ENCODE results near the gene EBP. TPM values are rescaled to one million over a fixed set of nuclear protein-coding genes. Genes with fewer than 3 reads are reported as not detected.
A peak's percentile ranks its signal among the peaks of the same experiment; 100 is the strongest.

The EBP gene
- total and polyA plus RNA-seq, 2 of the 8 experiments (the other 6 are each of a cell fraction or from before 2014, with no cell fraction given) = 143 to 286 TPM

DNA sequence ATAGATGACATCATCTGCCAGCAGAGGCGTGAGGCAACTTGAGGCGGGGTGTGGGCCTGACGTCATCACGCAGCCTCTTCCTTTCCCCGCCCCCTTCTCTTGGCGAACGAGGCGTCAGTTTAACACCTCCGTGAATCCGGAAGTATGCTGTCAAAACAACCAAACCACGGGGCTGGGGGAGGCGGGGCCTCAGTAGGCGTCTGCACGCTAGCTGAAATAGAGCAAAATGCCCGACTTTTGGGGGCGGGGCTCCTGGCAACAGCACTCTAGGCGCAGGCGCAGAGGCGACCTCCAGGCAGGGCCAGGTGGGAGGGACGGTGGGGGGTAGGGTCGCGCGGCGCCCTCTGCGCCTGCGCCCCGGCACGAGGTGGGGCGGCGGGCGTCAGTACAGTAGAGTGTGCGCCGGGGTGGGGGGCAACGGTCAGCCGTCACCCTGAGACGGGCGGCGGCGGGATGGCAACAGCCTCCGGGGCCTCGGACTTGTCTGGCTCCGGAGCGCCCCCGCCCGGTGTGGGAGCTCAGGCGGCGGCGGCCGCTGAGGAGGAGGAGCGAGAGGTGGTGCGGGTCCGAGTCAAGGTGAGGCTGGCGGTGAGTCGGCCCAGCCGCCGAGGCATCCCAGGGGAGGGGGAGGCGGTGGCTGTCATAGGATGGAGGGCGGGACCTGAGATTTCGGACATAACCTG is 17.9 kb downstream of the EBP start, which contains the start of gene TBC1D25:
Gene TBC1D25 (plus strand): TSS at position 370 of the 683 bp plus-strand sequence. CDS start 84 bp downstream, at position 454.
- WGBS, 2 experiments (ENCODE audit: extremely low coverage in 1 of 2, insufficient coverage in 1 of 2, insufficient read length in 1 of 2, insufficient replicate concordance in 2 of 2, low coverage in 1 of 2, low lambda C conversion rate in 2 of 2, missing lambda C conversion rate in 1 of 2) = 0% methylated on average over 4 of the region's 59 CpGs; no CpG with 5 or more reads in 1 of the 2 experiments
- no peak for TF ChIP-seq KDM1A (IDR thresholded peaks at IDR 0.05; ENCODE audit: borderline replicate concordance, low read length)
- peak; percentile 58; the same call in 1 of the 2 replicates for TF ChIP-seq JUN (IDR thresholded peaks at IDR 0.05; ENCODE audit: low read depth, low read length)
- no peak for TF ChIP-seq RBBP5 (IDR thresholded peaks at IDR 0.05; ENCODE audit: borderline replicate concordance, low read depth, low read length)
- TF ChIP-seq, protein P1, sequence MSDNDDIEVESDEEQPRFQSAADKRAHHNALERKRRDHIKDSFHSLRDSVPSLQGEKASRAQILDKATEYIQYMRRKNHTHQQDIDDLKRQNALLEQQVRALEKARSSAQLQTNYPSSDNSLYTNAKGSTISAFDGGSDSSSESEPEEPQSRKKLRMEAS (IDR thresholded peaks at IDR 0.05) = peak; percentile 60
- TF ChIP-seq, protein P2, sequence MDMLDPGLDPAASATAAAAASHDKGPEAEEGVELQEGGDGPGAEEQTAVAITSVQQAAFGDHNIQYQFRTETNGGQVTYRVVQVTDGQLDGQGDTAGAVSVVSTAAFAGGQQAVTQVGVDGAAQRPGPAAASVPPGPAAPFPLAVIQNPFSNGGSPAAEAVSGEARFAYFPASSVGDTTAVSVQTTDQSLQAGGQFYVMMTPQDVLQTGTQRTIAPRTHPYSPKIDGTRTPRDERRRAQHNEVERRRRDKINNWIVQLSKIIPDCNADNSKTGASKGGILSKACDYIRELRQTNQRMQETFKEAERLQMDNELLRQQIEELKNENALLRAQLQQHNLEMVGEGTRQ (IDR thresholded peaks at IDR 0.05; ENCODE audit: low read length) = 0 out of 2 replicates have a peak, but pooled peaks have one; percentile 14
- TF ChIP-seq SRF (IDR thresholded peaks at IDR 0.05; ENCODE audit: low read depth, low read length) = no peak
- TF ChIP-seq TCF12 (IDR thresholded peaks at IDR 0.05; ENCODE audit: low read depth, low read length) = no peak
- peak; percentile 49 for TF ChIP-seq KDM4A (IDR thresholded peaks at IDR 0.05; ENCODE audit: low read depth, low read length, severe bottlenecking)
- TF ChIP-seq NANOG (IDR thresholded peaks at IDR 0.05; ENCODE audit: insufficient read depth, low read depth, low read length, poor library complexity, severe bottlenecking) = no peak
- no peak for TF ChIP-seq POU5F1 (IDR thresholded peaks at IDR 0.05; ENCODE audit: low read depth, low read length)
- peak; percentile 41; the same call in 1 of the 2 replicates for TF ChIP-seq BACH1 (IDR thresholded peaks at IDR 0.05; ENCODE audit: low read length)

More for the DNA sequence above, 17.9 kb downstream of the EBP start, which contains the start of gene TBC1D25:
- ChIA-PET CTCF (ENCODE audit: partially characterized antibody) (interaction anchor here (1.9 kb wide), 1 partner anchor 11 kb away, joined by 6 read pairs; no protein-coding TSS in a partner anchor), POLR2A (ENCODE audit: partially characterized antibody) (interaction anchor here (0.6 to 2.5 kb wide), 4 partner anchors 10 to 36 kb away, joined by 3 to 22 read pairs (median 4); partner anchors contain the start of gene RBM3)
- H3K4me2 ChIP-seq (ENCODE audit: insufficient read depth in 1 of 2, low read depth in 2 of 2, low read length in 2 of 2) = peak within 1 kb of the TSS; percentile 50 to 61
- no peak within 1 kb of the TSS for H2BK20ac ChIP-seq (ENCODE audit: low read length)
- H3K18ac ChIP-seq (ENCODE audit: extremely low read depth, low read length) = no peak within 1 kb of the TSS
- no peaks in the 10 kb centered on the region for H3K23me2 ChIP-seq (ENCODE audit: low read depth, low read length)
- H4K5ac ChIP-seq (ENCODE audit: insufficient read length, low read depth, low read length) = no peak within 1 kb of the TSS
- H3K36me3 ChIP-seq (ENCODE audit: control insufficient read depth in 2 of 4, insufficient read depth in 4 of 4, low read length in 3 of 4) = no peaks in the 10 kb centered on the region
- H2BK12ac ChIP-seq (ENCODE audit: low read depth, low read length) = no peak within 1 kb of the TSS
- H3K9me3 ChIP-seq (ENCODE audit: insufficient read depth in 2 of 2, low read depth in 1 of 2, low read length in 1 of 2) = no peaks in the 10 kb centered on the region
- no peak within 1 kb of the TSS for H3K56ac ChIP-seq (replicated peaks; ENCODE audit: insufficient read length, low read depth, low read length)
- no peak within 1 kb of the TSS for H4K91ac ChIP-seq (replicated peaks; ENCODE audit: insufficient read length, low read length)
- no peaks in the 10 kb centered on the region for H3K4me1 ChIP-seq (replicated peaks in 1 of 4; ENCODE audit: control insufficient read depth in 3 of 4, insufficient read depth in 4 of 4, low read length in 3 of 4)
- DNase-seq (ENCODE audit: low read depth in 1 of 2, low spot score in 2 of 2) (peak; percentile 91 to 93), FAIRE-seq (peak; percentile 90)
- H2BK120ac ChIP-seq (replicated peaks; ENCODE audit: low read depth, low read length) = no peak within 1 kb of the TSS
- H3K27me3 ChIP-seq (replicated peaks in 1 of 4; ENCODE audit: control insufficient read depth in 3 of 4, extremely low read depth in 1 of 4, insufficient read depth in 3 of 4, low read length in 3 of 4) = no peaks in the 10 kb centered on the region
- 0 out of 4 replicates have a peak, but pooled peaks cover 0 to 5% of the 10 kb centered on the region in 2 experiments for H3K79me2 ChIP-seq (ENCODE audit: control insufficient read depth in 1 of 2, insufficient read depth in 2 of 2, low read length in 2 of 2)
- no peak within 1 kb of the TSS for H3K23ac ChIP-seq (ENCODE audit: insufficient read length)
- no peak within 1 kb of the TSS for H2AK5ac ChIP-seq (ENCODE audit: low read depth, low read length)
- H4K20me1 ChIP-seq (replicated peaks in 1 of 2; ENCODE audit: control insufficient read depth in 1 of 2, insufficient read depth in 2 of 2, low read length in 2 of 2) = no peaks in the 10 kb centered on the region
- no peak within 1 kb of the TSS for H3K14ac ChIP-seq (ENCODE audit: insufficient read length)
- 0 out of 2 replicates have a peak, but pooled peaks cover 2% of the 10 kb centered on the region for H3K79me1 ChIP-seq (ENCODE audit: low read depth, low read length)
- no peak within 1 kb of the TSS for H4K8ac ChIP-seq (ENCODE audit: extremely low read depth, insufficient read depth, low read length)
- no peak within 1 kb of the TSS for H2BK15ac ChIP-seq (ENCODE audit: low read length)
- H3K4me3 ChIP-seq (ENCODE audit: extremely low read depth in 1 of 4, insufficient read depth in 2 of 4, low read depth in 3 of 4, low read length in 4 of 4) = peak within 1 kb of the TSS; percentile 46 to 82 (median 52)
- no peak within 1 kb of the TSS for H3K27ac ChIP-seq (ENCODE audit: low read depth, low read length)
- no peak within 1 kb of the TSS for H3K4ac ChIP-seq (replicated peaks; ENCODE audit: insufficient read length, low read depth, low read length)
- peak within 1 kb of the TSS; percentile 65; the same call in 1 of the 2 replicates for H2AFZ ChIP-seq (ENCODE audit: low read length)
- H2BK5ac ChIP-seq (ENCODE audit: low read depth, low read length) = peak within 1 kb of the TSS; percentile 44; the same call in 1 of the 2 replicates
- peak within 1 kb of the TSS in 1 of 4 experiments; percentile 55; a peak in 3 of 7 replicates for H3K9ac ChIP-seq (replicated peaks in 1 of 4; ENCODE audit: extremely low read depth in 1 of 4, low read depth in 3 of 4, low read length in 3 of 4)
